PC-3 (cell line): ENCODE data around the gene ENDOV.

Experiments
- CTCF ChIP-seq: fragments of 300-600 bp; sonication (generic); conservative IDR thresholded peaks from 2 replicates; pipeline ENCODE4 v1.5.1; 2017; ENCODE audit warnings: antibody characterized with exemption, low read depth, mild to moderate bottlenecking, low read length
- EZH2phosphoT487 ChIP-seq: fragments of 300-600 bp; sonication (generic); IDR thresholded peaks from 2 replicates; pipeline ENCODE4 v1.6.1; 2018; ENCODE audit warnings: mild to moderate bottlenecking, antibody characterized with exemption, low read length, borderline replicate concordance

- TF ChIP-seq CTCF (no peak), EZH2phosphoT487 (no peak)
Measured at GRCh38 chr17:80433916-80434666, 19.1 kb downstream of the ENDOV start.
